HG03442 (cell line): Measurements from ENCODE around the gene TMPRSS2.
A peak's percentile ranks its signal among the peaks of the same experiment; 100 is the strongest.
"Not testable (repeated sequence)": the region's sequence is repeated elsewhere in the genome, so short reads cannot be mapped to it uniquely, and the experiment has no call there.

Source experiments
- ATAC-seq: cut with Tn5 transposase; IDR thresholded peaks from one replicate; pipeline ENCODE4 v1.9.1; 2021; ENCODE audit warnings: mild to moderate bottlenecking, moderate library complexity; ENCODE audit not compliant: unreplicated experiment

The TMPRSS2 gene

GRCh38 chr21:41428311-41428710, 79.6 kb downstream of the TMPRSS2 start:
- no peak for ATAC-seq

GRCh38 chr21:41427556-41427955, 80.4 kb downstream of the TMPRSS2 start:
- ATAC-seq = no peak

GRCh38 chr21:41426676-41427404, 81.1 kb downstream of the TMPRSS2 start:
- ATAC-seq = no peak

- peak; percentile 79 for ATAC-seq
These were observed 81.8 kb downstream of the TMPRSS2 start, which contains the start of gene MX1 for GRCh38 chr21:41425954-41426675. TSS of gene MX1 (plus strand) at chr21:41426239. CDS start at chr21:41432071, 5,832 bp downstream.

GRCh38 chr21:41425588-41425953, 82.4 kb downstream of the TMPRSS2 start:
- peak; percentile 2 for ATAC-seq

- ATAC-seq = not testable (repeated sequence)
These were observed 84.7 kb downstream of the TMPRSS2 start for GRCh38 chr21:41423305-41423636.

- ATAC-seq = no peak
These were observed 85.2 kb downstream of the TMPRSS2 start for GRCh38 chr21:41422546-41423304.

- ATAC-seq = not testable (repeated sequence)
These were observed 87.0 kb downstream of the TMPRSS2 start for GRCh38 chr21:41420998-41421397.

- ATAC-seq = peak; percentile 73
These were observed 87.8 kb downstream of the TMPRSS2 start for GRCh38 chr21:41419921-41420862.

- ATAC-seq = no peak
These were observed 88.8 kb downstream of the TMPRSS2 start for GRCh38 chr21:41418956-41419680.

- ATAC-seq = no peak
These were observed 89.6 kb downstream of the TMPRSS2 start for GRCh38 chr21:41418393-41418792.

- not testable (repeated sequence) for ATAC-seq
These were observed 90.5 kb downstream of the TMPRSS2 start for GRCh38 chr21:41417505-41417904.
